Measurements from ENCODE around the gene FAM210A. TPM values are rescaled to one million over a fixed set of nuclear protein-coding genes. Genes with fewer than 3 reads are reported as not detected.

FAM210A gene
- total RNA-seq, 1 donor from 2014 or later = 42.3 TPM

DNA sequence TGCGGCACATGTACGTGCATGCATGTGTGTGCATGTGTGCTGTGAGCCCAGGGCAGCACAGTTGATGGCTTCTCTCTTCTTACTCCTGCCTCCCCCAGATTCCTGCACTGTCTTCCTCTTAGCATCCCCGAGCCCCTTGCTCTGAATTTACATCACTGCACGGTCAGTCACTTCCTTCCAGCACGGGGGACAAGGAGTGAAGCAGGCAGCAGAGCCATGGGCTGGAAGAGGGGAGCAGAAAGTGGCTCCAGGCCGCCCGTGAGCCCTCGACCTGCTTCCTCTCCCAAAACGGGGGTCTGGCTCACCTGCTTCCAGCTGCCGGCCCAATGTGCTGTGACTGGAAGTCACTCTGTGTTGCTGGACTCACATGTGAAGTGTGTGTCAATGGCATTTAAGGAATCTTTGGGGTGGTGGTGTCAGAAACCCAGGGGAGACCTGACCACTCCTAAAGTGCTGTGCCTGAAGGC is 106.1 kb downstream of the FAM210A start:
- Mint-ChIP-seq H3K4me1 (peaks cover 29% of the 10 kb centered on the region), H3K4me3 (no peak overlapping the region), H3K27ac (peak overlapping the region; percentile 1), H3K36me3 (ENCODE audit: low read depth) (peaks cover 5% of the 10 kb centered on the region), H3K9me3 (no peaks in the 10 kb centered on the region), H3K27me3 (no peaks in the 10 kb centered on the region)
- peak; percentile 53 for DNase-seq
- intact Hi-C loops (cut with micrococcal nuclease) = no loop called here

DNA sequence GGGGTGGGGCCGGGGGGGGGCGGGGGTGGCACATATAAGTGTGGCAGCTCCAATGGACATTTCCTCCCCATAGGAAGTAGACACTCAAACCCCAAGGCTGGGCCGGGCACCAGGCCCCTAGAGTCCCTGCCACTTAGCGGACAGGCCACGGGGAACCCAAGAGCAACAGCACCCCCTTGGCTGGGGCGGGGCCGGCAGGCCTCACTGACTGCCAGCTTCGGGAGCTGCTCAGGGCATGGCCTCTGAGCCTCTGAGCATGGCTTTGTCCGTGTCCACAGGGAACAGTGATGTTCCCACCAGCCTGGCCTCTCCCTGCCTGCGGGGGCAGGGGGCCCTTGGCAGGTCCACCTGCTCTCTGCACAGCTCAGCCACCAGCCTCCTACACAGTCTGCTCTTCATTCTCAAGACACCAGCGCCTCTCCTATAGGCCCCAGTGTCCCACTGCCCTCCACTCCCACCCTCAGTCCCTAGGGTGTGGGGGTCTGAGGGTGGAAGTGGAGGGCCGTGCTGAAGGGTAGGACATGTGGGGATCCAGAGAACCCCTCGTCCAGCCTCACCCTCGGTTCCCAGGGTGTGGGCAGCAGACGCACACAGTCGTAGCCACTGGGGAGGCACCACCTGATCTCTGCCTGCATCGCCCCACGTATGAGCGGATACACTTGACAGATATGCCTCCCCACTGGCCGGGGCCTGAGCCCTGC is 106.7 kb downstream of the FAM210A start:
- H3K4me3 Mint-ChIP-seq = no peak overlapping the region
- H3K9me3 Mint-ChIP-seq = no peaks in the 10 kb centered on the region
- intact Hi-C loops (cut with micrococcal nuclease) = no loop called here
- DNase-seq = peak; percentile 54
- peaks cover 35% of the 10 kb centered on the region for H3K4me1 Mint-ChIP-seq
- peaks cover 8% of the 10 kb centered on the region for H3K36me3 Mint-ChIP-seq (ENCODE audit: low read depth)
- H3K27ac Mint-ChIP-seq = no peak overlapping the region
- no peaks in the 10 kb centered on the region for H3K27me3 Mint-ChIP-seq

DNA sequence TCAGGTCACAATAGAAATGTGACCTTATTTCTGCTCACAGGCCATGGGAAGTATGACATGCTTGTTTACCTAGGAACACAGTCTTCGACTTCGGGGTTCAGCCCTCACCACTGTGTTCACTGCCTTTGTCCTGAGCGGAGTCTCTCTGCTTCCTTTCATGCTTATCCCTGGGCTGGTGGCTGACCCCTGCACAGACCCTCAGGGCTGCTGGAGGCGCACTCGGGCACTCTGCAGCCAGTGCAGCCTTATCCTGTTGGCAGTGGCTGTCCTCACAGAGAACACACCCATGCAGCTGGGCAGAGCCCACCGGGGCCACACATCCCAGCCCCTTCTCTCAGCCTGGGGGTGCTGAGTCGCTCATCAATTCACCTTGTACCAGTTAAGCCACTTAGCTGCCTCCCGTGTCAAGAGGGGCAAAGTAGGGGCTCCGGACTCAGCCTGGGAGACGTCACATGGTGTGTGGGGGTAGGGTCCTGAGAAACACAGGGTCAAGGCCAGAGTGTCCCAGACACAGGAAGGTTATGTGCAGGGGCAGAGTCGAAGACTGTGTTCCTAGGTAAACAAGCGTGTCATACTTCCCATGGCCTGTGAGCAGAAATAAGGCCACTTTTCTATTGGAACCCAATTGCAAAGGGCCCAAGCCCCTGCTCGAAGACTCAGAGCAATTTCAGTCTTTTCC is 107.5 kb downstream of the FAM210A start:
- peak; percentile 52 for DNase-seq
- Mint-ChIP-seq H3K36me3 (ENCODE audit: low read depth) (peaks cover 9% of the 10 kb centered on the region), H3K27me3 (no peaks in the 10 kb centered on the region), H3K4me1 (peaks cover 41% of the 10 kb centered on the region), H3K9me3 (no peaks in the 10 kb centered on the region), H3K27ac (no peak overlapping the region), H3K4me3 (no peak overlapping the region)
- intact Hi-C loops (cut with micrococcal nuclease) = no loop called here

DNA sequence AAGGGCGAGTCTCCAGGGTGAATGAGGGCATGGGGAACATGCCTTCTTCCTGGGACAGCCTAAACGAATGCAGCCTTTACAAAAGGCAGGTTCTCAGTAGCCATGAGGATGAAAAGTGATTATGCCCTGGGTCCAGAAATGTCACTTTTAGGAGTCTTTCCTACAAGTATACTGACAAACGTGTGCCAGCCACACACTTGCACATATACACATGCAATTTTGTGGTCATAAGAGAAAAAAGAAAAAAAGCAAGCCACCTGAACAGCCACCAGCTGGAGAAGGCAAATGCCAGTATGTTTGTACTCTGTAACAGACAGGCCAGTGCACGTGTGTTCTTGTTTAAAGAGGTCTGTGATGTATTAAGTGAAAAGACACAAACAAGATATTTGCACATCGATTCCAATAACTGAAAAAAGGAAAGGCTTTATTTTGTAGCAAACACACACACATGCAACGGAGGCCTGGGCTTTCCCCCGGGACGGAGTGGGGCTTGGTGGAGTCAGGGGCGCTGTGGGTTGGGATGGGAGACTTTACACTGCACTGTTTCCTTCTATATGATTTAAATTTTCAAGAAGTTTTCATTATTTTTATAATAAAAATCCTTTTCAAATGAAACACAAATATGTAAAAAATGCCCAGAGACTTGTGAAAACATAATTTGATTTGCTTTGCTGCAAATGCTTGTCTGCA is 108.4 kb downstream of the FAM210A start:
- H3K4me1 Mint-ChIP-seq = peaks cover 50% of the 10 kb centered on the region
- H3K9me3 Mint-ChIP-seq = no peaks in the 10 kb centered on the region
- peaks cover 9% of the 10 kb centered on the region for H3K36me3 Mint-ChIP-seq (ENCODE audit: low read depth)
- no peaks in the 10 kb centered on the region for H3K27me3 Mint-ChIP-seq
- intact Hi-C loops (cut with micrococcal nuclease) = loop anchor here (1.0 to 2.0 kb wide), 3 partner anchors 56 to 401 kb away; no protein-coding TSS in a partner anchor
- no peak overlapping the region for H3K27ac Mint-ChIP-seq
- DNase-seq = no peak
- H3K4me3 Mint-ChIP-seq = no peak overlapping the region

DNA sequence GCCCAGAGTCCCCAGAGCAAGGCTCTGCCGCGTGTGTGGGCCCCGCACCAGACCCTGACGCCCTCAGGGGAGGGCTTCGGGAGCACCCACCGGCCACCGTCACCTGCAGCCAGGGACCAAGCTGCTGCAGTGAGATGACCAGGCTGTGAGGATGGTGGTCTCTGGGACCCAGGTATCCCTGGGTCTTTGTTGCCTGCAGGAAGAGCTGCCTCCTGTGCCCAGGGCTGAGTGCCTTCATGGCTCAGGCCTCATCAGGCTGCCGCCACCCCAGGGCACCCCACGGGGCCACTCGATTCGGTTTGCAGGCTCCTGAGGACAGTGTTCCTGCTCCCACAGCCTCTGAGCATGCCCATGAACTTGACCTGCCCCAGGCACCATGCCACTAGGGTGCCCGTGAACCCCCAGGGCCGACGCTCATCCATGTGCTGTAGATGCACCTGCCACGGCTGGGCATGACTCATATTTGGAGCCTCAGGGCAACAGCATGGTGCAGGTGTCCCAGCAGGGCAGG is 109.8 kb downstream of the FAM210A start:
- peak overlapping the region; percentile 97 for H3K27ac Mint-ChIP-seq
- H3K36me3 Mint-ChIP-seq (ENCODE audit: low read depth) = peaks cover 9% of the 10 kb centered on the region
- peaks cover 64% of the 10 kb centered on the region for H3K4me1 Mint-ChIP-seq
- intact Hi-C loops (cut with micrococcal nuclease) = loop anchor here (1.0 to 2.0 kb wide), 3 partner anchors 54 to 400 kb away; no protein-coding TSS in a partner anchor
- no peaks in the 10 kb centered on the region for H3K9me3 Mint-ChIP-seq
- no peaks in the 10 kb centered on the region for H3K27me3 Mint-ChIP-seq
- DNase-seq = no peak
- peak overlapping the region; percentile 94 for H3K4me3 Mint-ChIP-seq

DNA sequence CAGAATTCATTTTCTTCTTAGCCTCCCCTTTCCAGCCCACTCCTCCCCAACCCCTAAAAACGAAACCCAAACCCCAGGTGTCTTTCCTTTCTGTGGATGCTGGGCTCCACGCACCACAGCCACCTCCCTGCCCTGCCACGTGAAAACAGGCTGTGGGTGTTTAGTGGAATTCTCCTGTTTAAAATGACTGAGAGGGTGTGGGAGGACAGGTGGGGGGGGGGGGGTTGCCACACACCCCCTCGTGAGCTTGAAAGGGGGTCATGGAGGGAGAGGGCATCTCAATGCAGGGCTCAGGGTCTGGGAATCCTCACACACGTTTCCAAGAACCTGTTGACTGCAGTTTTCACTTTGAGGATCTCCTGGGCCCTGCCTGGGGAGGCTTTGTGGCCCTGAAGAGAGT is 110.3 kb downstream of the FAM210A start:
- DNase-seq = no peak
- H3K9me3 Mint-ChIP-seq = no peaks in the 10 kb centered on the region
- H3K27ac Mint-ChIP-seq = peak overlapping the region; percentile 97
- H3K27me3 Mint-ChIP-seq = no peaks in the 10 kb centered on the region
- intact Hi-C loops (cut with micrococcal nuclease) = loop anchor here (2.0 kb wide), 2 partner anchors 349 to 399 kb away; no protein-coding TSS in a partner anchor
- H3K36me3 Mint-ChIP-seq (ENCODE audit: low read depth) = peaks cover 6% of the 10 kb centered on the region
- peaks cover 70% of the 10 kb centered on the region for H3K4me1 Mint-ChIP-seq
- peak overlapping the region; percentile 94 for H3K4me3 Mint-ChIP-seq

DNA sequence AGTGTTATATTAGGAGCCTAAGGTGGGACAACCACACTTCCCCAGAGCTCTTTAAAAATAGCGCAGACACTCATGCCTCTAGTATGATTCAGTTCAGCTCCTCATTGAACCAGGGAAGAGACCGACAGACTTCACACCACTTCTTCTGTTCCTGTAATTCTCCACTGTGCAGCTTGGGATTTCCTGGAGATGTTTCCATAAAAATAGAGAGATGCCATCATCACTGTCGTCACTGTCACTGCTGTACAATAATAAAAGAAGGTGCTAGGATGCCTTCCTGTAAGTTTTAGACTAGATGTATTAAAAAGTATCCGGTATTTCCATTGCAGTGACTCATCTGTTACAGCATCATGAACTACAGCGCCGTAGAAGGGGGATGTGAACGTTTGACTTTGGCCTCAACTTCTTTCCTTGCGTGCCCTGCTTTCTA is 110.9 kb downstream of the FAM210A start:
- intact Hi-C loops (cut with micrococcal nuclease) = no loop called here
- H3K4me3 Mint-ChIP-seq = peak overlapping the region; percentile 94
- H3K27me3 Mint-ChIP-seq = no peaks in the 10 kb centered on the region
- peaks cover 73% of the 10 kb centered on the region for H3K4me1 Mint-ChIP-seq
- H3K9me3 Mint-ChIP-seq = no peaks in the 10 kb centered on the region
- H3K27ac Mint-ChIP-seq = peak overlapping the region; percentile 97
- DNase-seq = no peak
- H3K36me3 Mint-ChIP-seq (ENCODE audit: low read depth) = peaks cover 6% of the 10 kb centered on the region

DNA sequence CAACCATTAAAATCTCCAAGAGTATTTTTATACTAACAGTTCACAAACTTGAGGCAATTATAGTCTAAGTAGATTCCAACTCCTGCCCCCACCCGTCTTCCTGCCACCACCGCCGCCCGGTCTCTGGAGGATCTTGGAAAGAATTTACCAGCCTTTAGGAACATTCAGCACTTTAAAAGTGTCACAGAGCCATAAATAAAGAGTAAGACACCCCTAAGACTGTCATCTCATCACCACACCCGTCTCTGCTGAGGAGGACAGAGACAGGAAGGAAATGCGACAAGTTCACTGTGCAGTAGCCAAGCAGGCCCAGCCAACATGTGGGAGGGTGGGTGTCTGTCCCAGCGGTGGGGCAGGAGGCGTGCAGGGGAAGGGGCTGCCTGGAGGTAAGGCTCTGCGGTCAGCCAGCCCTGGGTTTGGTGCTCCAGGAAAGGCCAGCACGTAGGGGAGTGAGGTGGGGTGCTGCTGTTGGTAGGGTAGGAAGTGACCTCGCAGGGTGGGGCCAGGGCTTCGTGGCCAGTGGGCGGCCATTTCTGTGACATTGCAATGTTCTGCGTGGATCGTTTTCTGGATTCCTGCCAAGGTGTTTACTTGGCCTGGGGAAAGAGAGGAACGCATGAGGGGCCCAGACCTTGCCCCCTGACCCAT is 111.6 kb downstream of the FAM210A start:
- H3K4me3 Mint-ChIP-seq = peak overlapping the region; percentile 94
- H3K36me3 Mint-ChIP-seq (ENCODE audit: low read depth) = peaks cover 6% of the 10 kb centered on the region
- intact Hi-C loops (cut with micrococcal nuclease) = loop anchor here (5.0 kb wide), 2 partner anchors 113 to 177 kb away; partner anchors contain the start of genes FAM210A and RNMT
- no peaks in the 10 kb centered on the region for H3K27me3 Mint-ChIP-seq
- DNase-seq = peak; percentile 83
- H3K27ac Mint-ChIP-seq = peak overlapping the region; percentile 97
- no peaks in the 10 kb centered on the region for H3K9me3 Mint-ChIP-seq
- peaks cover 73% of the 10 kb centered on the region for H3K4me1 Mint-ChIP-seq

DNA sequence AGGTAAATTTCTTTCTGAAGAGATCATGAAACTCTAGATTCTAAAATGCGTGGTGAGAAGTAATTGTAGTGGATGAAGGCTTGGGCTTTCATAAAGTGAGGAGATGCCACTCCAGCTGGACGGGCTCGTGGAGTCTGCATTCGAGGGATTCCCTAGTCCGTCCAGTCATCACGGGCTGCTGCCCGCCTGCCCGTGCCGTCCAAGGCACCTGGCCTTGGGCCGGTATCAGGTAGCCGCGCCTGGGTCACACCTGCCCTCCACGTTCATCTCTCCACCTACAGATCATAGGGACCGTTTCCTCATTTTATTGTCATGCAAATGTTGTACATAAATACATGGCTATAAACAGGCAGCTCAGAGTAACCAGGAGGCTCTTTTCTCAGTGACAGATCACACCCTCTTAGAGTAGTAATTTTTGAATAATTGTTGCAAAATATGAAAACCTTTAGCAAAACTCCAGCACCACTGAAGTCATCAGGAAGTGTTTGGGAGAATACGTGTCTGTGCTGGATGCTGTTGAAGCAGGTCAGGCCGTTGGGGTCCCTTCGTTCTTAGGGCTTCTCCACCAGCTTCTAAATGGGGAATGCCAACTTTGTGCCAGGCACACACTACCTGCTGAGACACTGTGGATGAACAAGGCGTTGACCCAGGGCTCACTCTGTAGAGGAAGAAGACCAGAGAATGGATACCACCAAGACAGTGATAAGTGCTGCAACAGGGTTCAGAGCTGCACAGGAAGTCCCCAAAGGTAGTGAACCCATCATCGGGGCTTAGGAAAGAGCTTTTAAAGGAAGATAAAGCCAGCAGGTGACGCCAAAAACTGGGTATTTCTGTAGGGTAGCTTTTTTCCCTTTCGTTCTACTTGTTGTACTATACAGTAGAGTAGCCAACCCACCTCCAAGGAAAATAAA is 112.5 kb downstream of the FAM210A start:
- DNase-seq = peak; percentile 72
- intact Hi-C loops (cut with micrococcal nuclease) = loop anchor here (2.0 to 5.0 kb wide), 3 partner anchors 113 to 237 kb away; partner anchors contain the start of genes FAM210A and RNMT
- H3K9me3 Mint-ChIP-seq = no peaks in the 10 kb centered on the region
- no peaks in the 10 kb centered on the region for H3K27me3 Mint-ChIP-seq
- peaks cover 6% of the 10 kb centered on the region for H3K36me3 Mint-ChIP-seq (ENCODE audit: low read depth)
- H3K4me1 Mint-ChIP-seq = peaks cover 79% of the 10 kb centered on the region
- H3K27ac Mint-ChIP-seq = peak overlapping the region; percentile 97
- H3K4me3 Mint-ChIP-seq = peak overlapping the region; percentile 94

Other genes with a start within 250 kb of the FAM210A start
- 57.8 and 65.9 TPM in 2 replicates for gene RNMT, start 115 bp upstream of the FAM210A start, total RNA-seq
- not detected in 2 replicates for gene MC5R, start 97.6 kb upstream of the FAM210A start, total RNA-seq
- not detected in 2 replicates for gene MC2R, start 189.0 kb upstream of the FAM210A start, total RNA-seq

All from activated CD4-positive, alpha-beta T cell treated with anti-CD3 and anti-CD28 coated beads, Interleukin-2, amount 10 ng/mL, durations not matched to agents 24 days and 14 days (primary cell).